NCI-H345 treated with DMSO at 0.1 percent for 48 hours (cell line): Measurements from ENCODE around the gene ZNF175.

Experiments used
- DNase-seq: peaks from one replicate; lab custom pipeline; 2025; ENCODE audit not compliant: unreplicated experiment; lab: John Stamatoyannopoulos, UW

The ZNF175 gene

GRCh38 chr19:51549533-51550324, 21.4 kb upstream of the ZNF175 start:
- no peak for DNase-seq

DNA sequence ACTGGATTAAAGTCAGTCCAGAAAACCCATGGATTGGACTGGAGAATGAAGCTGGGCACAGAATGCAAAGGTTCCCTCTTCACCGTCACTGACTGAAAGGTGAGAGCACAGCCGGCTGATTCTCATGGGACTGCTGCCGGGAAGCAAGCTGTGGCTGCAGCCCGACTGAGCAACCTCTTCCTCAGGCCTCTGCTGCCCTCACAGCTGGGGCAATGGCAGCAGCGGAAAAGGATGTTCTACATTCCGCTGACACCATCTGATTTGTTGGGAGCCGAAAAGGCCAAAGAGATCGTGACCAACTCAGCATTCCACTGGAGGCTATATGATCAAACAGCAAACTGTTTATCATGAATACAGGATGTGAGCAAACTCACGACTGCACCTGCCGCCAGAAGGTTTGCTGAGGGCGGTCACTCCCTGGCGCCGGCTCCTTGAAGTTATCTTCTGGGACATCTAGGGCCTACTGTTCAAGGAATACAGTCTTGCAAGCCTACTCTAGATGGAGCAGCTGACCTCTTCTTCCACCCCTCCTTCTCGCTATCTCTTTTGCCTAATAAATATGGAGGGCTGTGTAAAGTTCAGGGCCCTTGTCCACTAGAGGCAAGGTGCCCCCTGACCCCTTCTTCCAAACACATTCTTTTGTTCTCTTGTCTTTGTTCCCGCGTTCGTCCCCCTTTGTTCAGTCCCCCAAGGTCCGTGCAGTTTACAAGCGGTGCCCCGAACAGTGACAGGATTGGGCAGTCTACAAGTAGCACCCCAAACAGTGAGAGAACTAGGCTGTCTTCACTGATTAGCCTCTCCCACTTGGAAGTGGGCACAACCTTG, 20.0 kb upstream of the ZNF175 start:
- DNase-seq: no peak

GRCh38 chr19:51551673-51552432, 19.2 kb upstream of the ZNF175 start:
- no peak for DNase-seq

DNA sequence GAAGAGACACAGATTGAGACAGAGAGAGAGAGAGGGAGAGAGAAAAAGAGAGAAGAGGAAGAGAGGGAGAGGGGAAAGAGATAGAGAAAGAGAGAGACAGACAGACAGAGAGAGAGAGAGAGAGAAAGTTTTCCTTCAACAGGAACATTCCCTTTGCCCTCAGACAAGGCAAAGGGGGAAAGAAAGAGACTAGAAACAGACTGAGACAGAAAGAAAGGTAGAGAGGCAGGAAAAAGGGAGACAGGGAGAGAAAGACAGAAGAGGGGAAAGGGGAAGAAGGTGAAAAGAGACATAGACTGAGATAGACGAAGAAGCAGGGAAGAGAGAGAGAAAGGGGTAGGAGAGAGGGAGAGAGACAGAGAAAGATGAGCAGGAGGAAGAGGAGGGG, 18.5 kb upstream of the ZNF175 start:
- DNase-seq: no peak

GRCh38 chr19:51552996-51553725, 17.9 kb upstream of the ZNF175 start:
- no peak for DNase-seq

DNA sequence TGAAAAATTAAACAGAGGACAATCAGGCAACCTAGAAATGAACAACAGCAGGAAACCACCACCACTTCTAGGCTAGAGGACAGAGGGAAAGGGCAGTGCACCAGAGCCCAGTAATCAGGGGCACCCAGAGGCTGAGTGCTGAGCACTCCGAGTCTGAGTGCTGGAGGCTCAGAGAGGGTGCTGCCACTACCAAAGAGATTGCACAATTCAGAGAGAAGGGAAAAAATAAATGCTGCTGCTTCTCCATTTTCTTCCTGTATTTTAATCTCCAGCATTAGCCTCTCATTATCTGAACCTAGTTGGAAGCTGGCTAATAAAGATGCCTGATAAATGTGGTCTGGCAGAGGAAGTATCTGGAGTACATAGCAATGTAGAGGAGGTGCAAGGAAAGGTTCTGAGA, 11.8 kb upstream of the ZNF175 start:
- DNase-seq: no peak

GRCh38 chr19:51560339-51560738, 10.7 kb upstream of the ZNF175 start:
- DNase-seq: no peak

DNA sequence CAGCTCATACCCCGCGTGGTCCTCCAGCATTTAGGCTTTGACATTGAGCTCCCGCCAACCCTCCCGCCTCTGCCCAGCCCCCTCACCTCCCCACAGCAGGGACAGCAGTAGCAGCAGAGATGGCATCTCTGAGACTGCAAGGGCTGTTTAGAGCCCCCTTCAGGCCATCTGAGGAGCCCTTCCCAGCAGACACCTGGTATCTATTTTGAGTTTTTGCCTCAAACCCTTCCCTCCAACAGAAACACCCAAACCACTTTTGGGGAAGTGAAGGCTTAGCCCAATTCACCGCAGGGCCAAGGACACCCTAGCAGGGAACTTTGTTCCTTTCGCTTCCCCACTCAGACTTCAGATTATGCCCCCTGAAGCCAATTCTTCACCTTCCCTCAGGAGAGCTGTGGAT, 6.3 kb upstream of the ZNF175 start:
- no peak for DNase-seq

- no peak for DNase-seq
These were observed 5.5 kb upstream of the ZNF175 start for GRCh38 chr19:51565583-51565982.

- no peak for DNase-seq
These were observed 4.5 kb upstream of the ZNF175 start for GRCh38 chr19:51566489-51567100.

GRCh38 chr19:51567583-51567982, 3.5 kb upstream of the ZNF175 start:
- DNase-seq: no peak

GRCh38 chr19:51568456-51568855, 2.6 kb upstream of the ZNF175 start:
- DNase-seq: no peak

DNA sequence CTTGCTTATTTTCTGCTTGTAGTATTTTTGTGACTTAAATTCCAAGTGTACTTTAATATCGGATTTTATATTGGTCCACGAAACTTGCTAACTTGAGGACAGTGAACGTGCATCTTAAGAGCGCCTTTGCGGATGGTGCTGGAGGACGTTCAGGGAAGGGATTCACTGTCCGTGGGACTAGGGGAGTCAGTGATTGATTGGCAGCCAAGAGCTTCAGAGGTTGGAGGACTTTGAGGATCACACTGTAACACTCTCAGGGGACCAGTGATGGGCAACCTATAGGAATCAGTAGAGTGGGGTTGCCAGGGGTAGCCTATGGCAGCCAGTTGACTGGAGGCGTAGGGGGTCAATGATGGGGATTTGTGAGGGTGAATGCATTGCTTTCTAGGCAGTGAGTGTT, 516 bp downstream of the ZNF175 start:
- DNase-seq: no peak

- no peak for DNase-seq
These were observed 1.3 kb downstream of the ZNF175 start for GRCh38 chr19:51572410-51572809.

GRCh38 chr19:51572908-51573307, 1.8 kb downstream of the ZNF175 start:
- no peak for DNase-seq

- DNase-seq: no peak
These were observed 2.2 kb downstream of the ZNF175 start for GRCh38 chr19:51573331-51573730.

DNA sequence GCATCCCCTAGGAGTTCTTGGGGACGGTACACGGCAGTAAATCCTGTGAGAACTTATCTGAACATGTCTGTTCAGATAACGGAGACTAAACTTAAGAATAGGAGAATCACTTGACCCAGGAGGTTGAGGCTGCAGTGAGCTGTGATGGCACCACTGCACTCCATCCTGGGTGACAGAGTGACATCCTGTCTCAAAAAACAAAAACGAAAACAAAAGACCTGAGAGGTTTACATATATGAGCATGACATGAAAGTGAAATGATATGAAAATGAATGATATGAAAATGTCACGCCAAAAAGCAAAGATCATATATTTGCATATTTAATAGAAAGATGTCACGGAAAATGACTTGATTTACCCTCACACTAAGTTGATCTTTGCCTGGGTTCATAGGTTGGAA, 5.8 kb downstream of the ZNF175 start:
- no peak for DNase-seq

GRCh38 chr19:51586103-51586728, 15.1 kb downstream of the ZNF175 start:
- DNase-seq: no peak

DNA sequence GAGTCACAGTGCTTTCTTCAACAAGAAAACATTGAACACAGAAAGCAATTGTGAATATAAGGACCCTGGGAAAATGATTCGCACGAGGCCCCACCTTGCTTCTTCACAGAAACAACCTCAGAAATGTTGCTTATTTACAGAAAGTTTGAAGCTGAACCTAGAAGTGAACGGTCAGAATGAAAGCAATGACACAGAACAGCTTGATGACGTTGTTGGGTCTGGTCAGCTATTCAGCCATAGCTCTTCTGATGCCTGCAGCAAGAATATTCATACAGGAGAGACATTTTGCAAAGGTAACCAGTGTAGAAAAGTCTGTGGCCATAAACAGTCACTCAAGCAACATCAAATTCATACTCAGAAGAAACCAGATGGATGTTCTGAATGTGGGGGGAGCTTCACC, 15.7 kb downstream of the ZNF175 start:
- no peak for DNase-seq
